ENCODE measurements around the gene ROM1.
"Not testable (repeated sequence)": the region's sequence is repeated elsewhere in the genome, so short reads cannot be mapped to it uniquely, and the experiment has no call there.

The ROM1 gene

GRCh38 chr11:62649486-62649885 lies 36.4 kb downstream of the ROM1 start:
- DNase-seq (ENCODE audit: low read depth): no peak

- DNase-seq (ENCODE audit: low read depth): not testable (repeated sequence)
These were observed 37.2 kb downstream of the ROM1 start for GRCh38 chr11:62650283-62650682.

DNA sequence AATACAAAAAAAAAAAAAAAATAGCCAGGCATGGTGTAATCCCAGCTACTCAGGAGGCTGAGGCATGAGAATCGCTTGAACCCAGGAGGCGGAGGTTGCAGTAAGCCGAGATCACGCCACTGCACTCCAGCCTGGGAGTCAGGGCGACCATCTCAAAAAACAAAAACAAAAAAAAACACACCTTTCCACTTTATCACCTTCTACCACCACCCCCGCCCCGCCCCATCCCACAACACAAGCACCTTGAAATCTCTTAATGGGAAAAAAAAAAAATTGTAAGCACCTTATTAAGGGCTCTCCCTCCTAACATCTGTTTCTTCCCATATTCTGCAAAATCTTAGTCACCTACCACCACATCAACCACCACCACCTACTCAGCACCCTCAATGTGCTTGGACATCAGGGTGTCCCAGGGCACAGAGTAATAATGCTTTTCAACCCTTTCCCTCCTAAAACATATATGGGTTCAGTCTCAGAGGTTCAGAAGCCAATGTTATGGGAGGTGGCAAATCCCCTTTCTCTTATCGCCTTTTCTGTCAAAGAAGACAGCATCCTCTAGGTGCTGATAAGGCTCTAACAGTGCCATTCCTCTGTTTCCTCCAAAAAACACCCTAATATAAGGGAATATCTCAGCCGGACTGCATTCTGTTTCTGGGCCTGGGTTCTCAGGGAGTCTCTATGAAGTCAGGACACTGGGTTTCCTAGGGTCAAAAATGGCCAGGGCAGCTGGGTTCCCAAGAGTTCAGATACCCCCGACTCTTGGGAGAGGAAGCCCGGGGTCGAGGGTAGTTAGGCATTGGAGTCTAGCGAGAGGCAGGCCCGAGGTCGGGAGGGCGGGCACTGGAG lies 39.3 kb downstream of the ROM1 start:
- DNase-seq (ENCODE audit: low read depth): no peak

DNA sequence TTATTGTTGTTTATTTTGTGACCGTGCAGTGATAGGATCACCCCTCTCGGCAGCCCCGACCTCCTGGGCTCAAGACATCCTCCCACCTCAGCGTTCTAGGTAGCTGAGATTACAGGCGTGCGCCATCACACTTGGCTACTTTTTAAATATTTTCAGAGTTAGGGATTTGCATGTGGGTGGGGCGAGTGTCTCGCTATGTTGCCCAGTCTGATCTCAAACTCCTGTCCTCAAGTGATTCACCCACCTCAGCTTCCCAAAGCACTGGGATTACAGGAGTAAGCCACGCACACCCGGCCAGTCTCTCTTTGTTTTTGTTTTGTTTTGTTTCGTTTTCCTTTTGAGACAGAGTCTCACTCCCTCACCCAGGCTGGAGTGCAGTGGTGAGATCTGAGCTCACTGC lies 41.2 kb downstream of the ROM1 start:
- no peak for DNase-seq (ENCODE audit: low read depth)

GRCh38 chr11:62656796-62657429 lies 43.9 kb downstream of the ROM1 start:
- no peak for DNase-seq (ENCODE audit: low read depth)

DNA sequence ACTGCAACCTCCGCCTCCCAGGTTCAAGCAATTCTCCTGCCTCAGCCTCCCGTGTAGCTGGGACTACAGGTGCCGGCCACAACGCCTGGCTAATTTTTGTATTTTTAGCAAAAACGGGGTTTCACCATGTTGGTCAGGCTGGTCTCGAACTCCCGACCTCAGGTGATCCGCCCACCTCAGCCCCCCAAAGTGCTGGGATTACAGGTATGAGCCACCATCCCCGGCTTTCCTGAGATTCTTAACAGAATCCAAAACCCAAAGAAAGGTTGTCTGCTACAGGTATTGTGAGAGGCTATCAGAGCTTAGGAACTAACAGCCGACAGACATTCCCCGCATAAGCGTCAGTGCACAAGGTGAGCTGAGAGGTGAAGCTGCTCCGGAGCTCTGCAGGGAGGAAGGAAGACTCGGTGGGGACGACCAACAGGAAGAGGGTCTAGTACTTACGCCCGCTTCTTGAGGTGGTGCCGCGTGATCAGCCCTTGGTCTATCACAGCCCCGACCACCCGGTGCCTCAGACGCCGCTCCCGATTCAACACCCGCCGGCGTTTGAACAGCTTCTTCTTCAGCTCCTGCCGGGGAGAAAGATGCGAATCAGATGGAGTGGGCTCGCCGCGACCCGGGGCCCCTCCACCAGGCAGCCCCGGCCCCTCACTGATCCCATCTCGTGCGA lies 51.5 kb downstream of the ROM1 start:
- DNase-seq (ENCODE audit: low read depth): peak; percentile 25
